ENCODE measurements around the gene ZBED4. TPM values are rescaled to one million over a fixed set of nuclear protein-coding genes. Genes with fewer than 3 reads are reported as not detected.
A peak's percentile ranks its signal among the peaks of the same experiment; 100 is the strongest.

Gene ZBED4
- total RNA-seq, 1 donor from 2014 or later = 17.3 TPM

- H3K4me1 Mint-ChIP-seq = peaks cover 49% of the 10 kb centered on the region
- no peak overlapping the region for H3K27ac Mint-ChIP-seq
- intact Hi-C loops (cut with micrococcal nuclease) = loop anchor here (1.0 to 10.0 kb wide), 3 partner anchors 10 to 539 kb away; partner anchors contain the start of genes PIM3 and SBF1
- ATAC-seq (ENCODE audit: low read depth) = no peak
- H3K4me3 Mint-ChIP-seq = peak overlapping the region; percentile 61
- no peaks in the 10 kb centered on the region for H3K27me3 Mint-ChIP-seq
- no peaks in the 10 kb centered on the region for H3K9me3 Mint-ChIP-seq
- no peak for DNase-seq
- CTCF ChIA-PET = interaction anchor here (0.9 to 1.2 kb wide), 3 partner anchors 12 to 95 kb away, joined by 3 to 8 read pairs (median 4); no protein-coding TSS in a partner anchor
- POLR2A ChIA-PET = interaction anchor here (0.6 to 15.4 kb wide), 19 partner anchors 10 to 604 kb away, joined by 3 to 828 read pairs (median 12); partner anchors contain the start of genes ALG12, CRELD2 and PIM3
- TF ChIP-seq, protein P1, sequence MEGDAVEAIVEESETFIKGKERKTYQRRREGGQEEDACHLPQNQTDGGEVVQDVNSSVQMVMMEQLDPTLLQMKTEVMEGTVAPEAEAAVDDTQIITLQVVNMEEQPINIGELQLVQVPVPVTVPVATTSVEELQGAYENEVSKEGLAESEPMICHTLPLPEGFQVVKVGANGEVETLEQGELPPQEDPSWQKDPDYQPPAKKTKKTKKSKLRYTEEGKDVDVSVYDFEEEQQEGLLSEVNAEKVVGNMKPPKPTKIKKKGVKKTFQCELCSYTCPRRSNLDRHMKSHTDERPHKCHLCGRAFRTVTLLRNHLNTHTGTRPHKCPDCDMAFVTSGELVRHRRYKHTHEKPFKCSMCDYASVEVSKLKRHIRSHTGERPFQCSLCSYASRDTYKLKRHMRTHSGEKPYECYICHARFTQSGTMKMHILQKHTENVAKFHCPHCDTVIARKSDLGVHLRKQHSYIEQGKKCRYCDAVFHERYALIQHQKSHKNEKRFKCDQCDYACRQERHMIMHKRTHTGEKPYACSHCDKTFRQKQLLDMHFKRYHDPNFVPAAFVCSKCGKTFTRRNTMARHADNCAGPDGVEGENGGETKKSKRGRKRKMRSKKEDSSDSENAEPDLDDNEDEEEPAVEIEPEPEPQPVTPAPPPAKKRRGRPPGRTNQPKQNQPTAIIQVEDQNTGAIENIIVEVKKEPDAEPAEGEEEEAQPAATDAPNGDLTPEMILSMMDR (IDR thresholded peaks at IDR 0.05) = no peak
- H3K36me3 Mint-ChIP-seq (ENCODE audit: low read depth) = no peaks in the 10 kb centered on the region
Measured at GRCh38 chr22:49935561-49935960, 81.9 kb downstream of the ZBED4 start.

DNA sequence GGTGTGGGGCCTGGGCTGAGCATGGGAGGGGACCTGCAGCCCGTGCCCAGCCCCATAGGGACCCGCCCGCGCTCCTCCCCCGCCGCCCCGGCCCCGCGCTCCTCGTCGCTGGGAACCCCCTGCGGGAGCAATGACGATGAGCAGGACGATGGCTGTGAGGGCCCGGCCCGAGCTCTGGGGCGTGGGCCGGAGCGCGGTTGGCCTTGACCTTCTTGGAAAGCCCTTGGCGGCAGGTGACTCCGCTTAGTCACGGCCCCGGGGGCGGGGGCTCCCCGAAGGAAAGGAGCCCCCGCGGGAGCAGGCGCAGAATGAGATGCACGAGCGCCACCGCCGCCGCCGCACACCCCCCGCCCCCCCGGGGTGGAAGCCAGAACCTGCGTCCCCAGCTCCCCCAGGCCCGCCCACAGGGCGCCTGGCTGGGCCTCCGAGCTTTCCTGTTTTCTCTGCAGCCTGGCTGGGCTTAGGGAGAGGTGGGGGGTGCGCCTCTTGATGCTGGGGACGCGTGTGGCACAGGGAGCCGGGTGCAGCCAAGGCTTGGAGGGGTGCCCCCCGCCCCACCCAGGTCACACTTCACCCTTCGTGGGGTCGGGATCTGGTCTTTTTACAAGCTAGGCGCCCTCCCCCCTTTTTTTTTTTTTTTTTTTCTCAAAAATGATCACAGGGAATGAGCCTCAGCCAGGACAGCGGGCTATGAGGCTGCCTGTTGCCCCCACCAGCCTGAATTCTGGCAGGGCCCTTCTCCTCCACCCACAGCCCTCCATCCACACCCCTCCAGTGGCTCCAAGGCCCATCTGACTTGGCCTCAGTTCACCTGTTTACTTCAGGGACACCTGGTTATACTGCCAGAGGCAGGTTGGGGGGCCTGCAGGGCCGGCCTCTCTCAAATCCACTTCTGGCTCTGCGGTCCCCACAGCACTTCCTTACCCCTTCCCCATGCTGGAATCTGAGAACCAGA, 82.7 kb downstream of the ZBED4 start:
- peaks cover 2% of the 10 kb centered on the region for H3K9me3 Mint-ChIP-seq
- no peaks in the 10 kb centered on the region for H3K27me3 Mint-ChIP-seq
- H3K4me1 Mint-ChIP-seq = peaks cover 42% of the 10 kb centered on the region
- peak overlapping the region; percentile 61 for H3K4me3 Mint-ChIP-seq
- POLR2A ChIA-PET = interaction anchor here (0.6 to 15.4 kb wide), 25 partner anchors 8 to 604 kb away, joined by 3 to 828 read pairs (median 8); partner anchors contain the start of genes ALG12, CRELD2 and PIM3
- peak; percentile 92 for DNase-seq
- CTCF ChIA-PET = interaction anchor here (0.5 to 1.2 kb wide), 4 partner anchors 11 to 94 kb away, joined by 3 to 8 read pairs (median 4); no protein-coding TSS in a partner anchor
- ATAC-seq (ENCODE audit: low read depth) = peak; percentile 75
- TF ChIP-seq, protein P1 (IDR thresholded peaks at IDR 0.05) = no peak
- H3K36me3 Mint-ChIP-seq (ENCODE audit: low read depth) = no peaks in the 10 kb centered on the region
- intact Hi-C loops (cut with micrococcal nuclease) = loop anchor here (2.0 to 10.0 kb wide), 2 partner anchors 35 to 539 kb away; partner anchors contain the start of gene SBF1
- H3K27ac Mint-ChIP-seq = peak overlapping the region; percentile 82

DNA sequence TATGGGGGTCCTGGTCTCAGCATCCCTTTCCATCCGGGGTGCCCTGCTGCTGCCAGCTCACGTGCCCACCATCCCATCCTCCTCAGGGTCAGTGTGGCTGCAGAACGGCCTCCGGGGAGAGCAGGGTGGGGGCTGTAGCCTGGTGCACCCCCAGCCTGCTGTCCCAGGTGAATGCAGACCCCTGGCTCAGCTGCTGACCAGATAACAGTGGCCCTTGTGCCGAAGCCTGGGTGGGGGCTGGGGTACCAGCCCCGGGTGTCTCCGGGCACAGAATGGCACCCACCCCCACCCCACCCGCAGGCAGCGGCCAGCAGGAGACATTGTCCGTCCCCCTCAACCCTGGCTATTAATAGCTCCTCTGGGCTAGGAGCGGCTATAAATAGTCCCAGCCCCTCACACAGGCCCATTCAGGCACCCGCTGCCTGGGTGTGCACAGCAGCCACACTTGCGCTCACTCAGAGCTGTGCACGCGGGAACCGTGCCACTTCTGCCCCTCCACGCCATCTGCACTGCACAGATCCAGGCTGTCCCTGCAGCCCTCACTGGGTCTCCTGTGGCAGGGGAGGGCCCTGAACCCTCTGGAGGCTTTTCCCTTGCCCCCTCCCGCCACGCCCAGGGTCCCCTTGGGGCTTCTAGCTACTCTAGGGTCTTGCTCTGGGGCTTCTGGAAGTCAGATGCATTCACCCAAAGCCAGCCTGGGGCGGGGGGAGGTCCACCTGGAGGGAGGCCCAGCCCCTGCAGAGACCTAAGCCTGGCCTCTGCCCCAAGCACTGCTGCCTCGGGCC, 83.5 kb downstream of the ZBED4 start:
- ATAC-seq (ENCODE audit: low read depth) = no peak

GRCh38 chr22:49937758-49938564, 84.3 kb downstream of the ZBED4 start:
- DNase-seq (no peak), ATAC-seq (ENCODE audit: low read depth) (no peak)
- Mint-ChIP-seq H3K27me3 (no peaks in the 10 kb centered on the region), H3K9me3 (peaks cover 2% of the 10 kb centered on the region), H3K27ac (no peak overlapping the region), H3K4me3 (no peak overlapping the region), H3K36me3 (ENCODE audit: low read depth) (no peaks in the 10 kb centered on the region), H3K4me1 (peaks cover 27% of the 10 kb centered on the region)
- intact Hi-C loops (cut with micrococcal nuclease) = loop anchor here (2.0 to 10.0 kb wide), 2 partner anchors 33 to 537 kb away; partner anchors contain the start of gene SBF1
- POLR2A ChIA-PET = interaction anchor here (0.6 to 15.4 kb wide), 5 partner anchors 14 to 253 kb away, joined by 3 to 828 read pairs (median 23); partner anchors contain the start of gene PIM3
- TF ChIP-seq, protein P1 (IDR thresholded peaks at IDR 0.05) = no peak
- CTCF ChIA-PET = no interaction called here

More for the DNA sequence above, 83.5 kb downstream of the ZBED4 start:
- no peaks in the 10 kb centered on the region for H3K27me3 Mint-ChIP-seq
- no peaks in the 10 kb centered on the region for H3K36me3 Mint-ChIP-seq (ENCODE audit: low read depth)
- ChIA-PET POLR2A (interaction anchor here (0.6 to 15.4 kb wide), 13 partner anchors 7 to 254 kb away, joined by 3 to 828 read pairs (median 13); partner anchors contain the start of gene PIM3), CTCF (no interaction called here)
- H3K4me1 Mint-ChIP-seq = peaks cover 34% of the 10 kb centered on the region
- H3K27ac Mint-ChIP-seq = peak overlapping the region; percentile 82
- TF ChIP-seq, protein P1 (IDR thresholded peaks at IDR 0.05) = no peak
- peaks cover 2% of the 10 kb centered on the region for H3K9me3 Mint-ChIP-seq
- intact Hi-C loops (cut with micrococcal nuclease) = loop anchor here (2.0 to 10.0 kb wide), 2 partner anchors 34 to 538 kb away; partner anchors contain the start of gene SBF1
- H3K4me3 Mint-ChIP-seq = peak overlapping the region; percentile 61
- no peak for DNase-seq
